ENCODE measurements around the gene EHD4.

The EHD4 gene

DNA sequence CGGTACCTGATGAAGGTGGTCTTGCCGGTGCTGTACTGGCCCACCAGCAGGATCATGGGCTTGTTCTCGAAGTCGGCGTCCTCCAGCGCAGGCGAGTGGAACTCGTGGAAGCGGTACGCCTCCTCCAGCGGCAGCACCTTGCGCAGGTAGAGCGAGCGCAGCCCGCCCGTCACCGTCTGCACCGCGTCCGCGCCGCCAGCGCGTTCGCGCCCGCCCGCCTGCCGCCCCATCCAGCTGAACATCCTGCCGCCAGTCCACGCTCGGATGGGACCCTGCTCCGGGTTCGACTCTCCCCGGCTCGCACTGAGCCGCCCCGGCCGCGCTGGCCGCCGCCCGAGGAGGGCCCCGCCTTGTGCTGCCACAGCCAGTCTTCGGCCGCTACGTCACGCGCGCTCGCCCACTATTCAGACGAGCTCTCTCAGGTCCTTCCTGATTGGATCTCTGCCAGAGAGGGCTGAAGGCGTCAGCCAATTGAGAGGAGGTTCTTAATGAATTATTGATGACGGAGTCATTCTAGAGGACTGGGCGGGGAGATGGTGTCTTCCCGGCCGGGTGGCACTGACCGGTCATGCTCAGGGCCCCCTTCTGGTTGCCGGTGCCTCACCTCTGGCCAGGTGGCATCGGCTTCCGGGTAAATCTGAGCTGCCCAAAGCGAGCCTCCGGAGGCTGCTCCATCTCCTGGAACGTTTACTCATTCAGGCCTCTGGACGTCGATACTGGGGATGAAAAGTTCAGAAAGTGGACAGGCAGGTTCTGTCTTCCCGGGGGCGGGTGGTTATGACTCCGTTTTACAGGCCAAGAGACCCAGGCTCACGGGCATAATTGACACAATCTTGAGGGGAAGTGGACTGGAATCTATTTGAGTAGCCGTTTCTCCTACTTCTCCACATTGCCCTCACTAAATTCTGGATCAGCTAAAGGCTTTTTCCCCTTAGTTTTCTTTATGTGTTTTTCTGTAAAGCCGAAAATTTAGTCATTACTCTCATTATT is at the start of gene EHD4:
Gene EHD4 (minus strand): TSS at position 305 of the 990 bp plus-strand sequence. CDS start 63 bp downstream, at position 242.
- peak within 1 kb of the TSS; percentile 79 for H3K27ac ChIP-seq
- TF ChIP-seq, protein P1, sequence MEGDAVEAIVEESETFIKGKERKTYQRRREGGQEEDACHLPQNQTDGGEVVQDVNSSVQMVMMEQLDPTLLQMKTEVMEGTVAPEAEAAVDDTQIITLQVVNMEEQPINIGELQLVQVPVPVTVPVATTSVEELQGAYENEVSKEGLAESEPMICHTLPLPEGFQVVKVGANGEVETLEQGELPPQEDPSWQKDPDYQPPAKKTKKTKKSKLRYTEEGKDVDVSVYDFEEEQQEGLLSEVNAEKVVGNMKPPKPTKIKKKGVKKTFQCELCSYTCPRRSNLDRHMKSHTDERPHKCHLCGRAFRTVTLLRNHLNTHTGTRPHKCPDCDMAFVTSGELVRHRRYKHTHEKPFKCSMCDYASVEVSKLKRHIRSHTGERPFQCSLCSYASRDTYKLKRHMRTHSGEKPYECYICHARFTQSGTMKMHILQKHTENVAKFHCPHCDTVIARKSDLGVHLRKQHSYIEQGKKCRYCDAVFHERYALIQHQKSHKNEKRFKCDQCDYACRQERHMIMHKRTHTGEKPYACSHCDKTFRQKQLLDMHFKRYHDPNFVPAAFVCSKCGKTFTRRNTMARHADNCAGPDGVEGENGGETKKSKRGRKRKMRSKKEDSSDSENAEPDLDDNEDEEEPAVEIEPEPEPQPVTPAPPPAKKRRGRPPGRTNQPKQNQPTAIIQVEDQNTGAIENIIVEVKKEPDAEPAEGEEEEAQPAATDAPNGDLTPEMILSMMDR (conservative IDR thresholded peaks at IDR 0.05): peak; percentile 47

DNA sequence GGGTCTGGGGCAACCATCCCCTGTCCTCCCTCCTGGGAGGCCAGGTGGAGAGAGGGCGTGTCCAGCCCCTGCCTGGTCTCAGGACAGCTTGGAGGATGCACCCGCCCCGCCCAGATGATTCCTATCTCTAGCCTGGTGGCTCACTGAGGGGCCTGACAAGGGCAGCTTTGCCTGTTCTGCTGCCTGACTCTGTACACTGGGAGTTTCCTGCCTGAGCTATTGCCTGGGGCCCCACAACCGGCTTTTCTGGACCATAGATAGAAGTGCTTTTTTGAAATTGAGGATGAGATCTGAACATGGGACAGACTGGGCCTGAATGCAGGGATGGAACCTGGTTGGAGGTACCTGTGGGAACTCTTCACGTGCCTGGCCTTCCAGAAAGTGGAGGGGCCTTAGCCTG is 49.2 kb upstream of the EHD4 start:
- H3K27ac ChIP-seq: no peak overlapping the region
- TF ChIP-seq, protein P1 (conservative IDR thresholded peaks at IDR 0.05): no peak

DNA sequence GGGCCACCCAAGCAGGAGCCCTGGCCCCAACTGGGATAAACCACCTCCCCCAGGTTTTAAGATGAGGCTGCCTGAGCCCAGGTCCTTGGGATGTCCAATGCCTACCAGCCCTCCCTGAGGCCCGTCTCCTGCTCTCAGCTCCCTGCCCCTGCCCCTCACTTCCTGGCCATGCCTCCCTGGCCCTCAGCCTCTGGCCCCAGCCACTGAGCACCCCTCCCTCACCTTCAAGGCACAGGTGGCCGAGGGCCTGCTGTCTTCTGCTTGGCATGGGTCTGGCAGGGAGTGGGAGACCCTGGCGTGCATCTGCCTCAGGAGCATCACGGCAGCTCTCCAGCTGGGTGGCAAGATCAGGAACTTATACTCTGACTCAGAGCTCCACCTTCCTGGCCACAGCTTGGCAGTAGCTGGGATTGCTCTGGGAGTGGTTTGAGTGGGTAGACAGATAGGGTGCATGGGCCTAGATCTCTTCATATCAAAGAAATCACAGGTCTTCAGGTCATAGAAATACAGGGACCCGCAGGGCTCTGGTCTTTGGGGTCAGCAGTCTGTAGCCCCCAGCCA is 48.4 kb upstream of the EHD4 start, which contains the start of gene PLA2G4E:
Gene PLA2G4E (minus strand): TSS at position 330 of the 561 bp plus-strand sequence. CDS start 12 bp downstream, at position 318.
- H3K27ac ChIP-seq: no peak within 1 kb of the TSS
- TF ChIP-seq, protein P1 (conservative IDR thresholded peaks at IDR 0.05): no peak

DNA sequence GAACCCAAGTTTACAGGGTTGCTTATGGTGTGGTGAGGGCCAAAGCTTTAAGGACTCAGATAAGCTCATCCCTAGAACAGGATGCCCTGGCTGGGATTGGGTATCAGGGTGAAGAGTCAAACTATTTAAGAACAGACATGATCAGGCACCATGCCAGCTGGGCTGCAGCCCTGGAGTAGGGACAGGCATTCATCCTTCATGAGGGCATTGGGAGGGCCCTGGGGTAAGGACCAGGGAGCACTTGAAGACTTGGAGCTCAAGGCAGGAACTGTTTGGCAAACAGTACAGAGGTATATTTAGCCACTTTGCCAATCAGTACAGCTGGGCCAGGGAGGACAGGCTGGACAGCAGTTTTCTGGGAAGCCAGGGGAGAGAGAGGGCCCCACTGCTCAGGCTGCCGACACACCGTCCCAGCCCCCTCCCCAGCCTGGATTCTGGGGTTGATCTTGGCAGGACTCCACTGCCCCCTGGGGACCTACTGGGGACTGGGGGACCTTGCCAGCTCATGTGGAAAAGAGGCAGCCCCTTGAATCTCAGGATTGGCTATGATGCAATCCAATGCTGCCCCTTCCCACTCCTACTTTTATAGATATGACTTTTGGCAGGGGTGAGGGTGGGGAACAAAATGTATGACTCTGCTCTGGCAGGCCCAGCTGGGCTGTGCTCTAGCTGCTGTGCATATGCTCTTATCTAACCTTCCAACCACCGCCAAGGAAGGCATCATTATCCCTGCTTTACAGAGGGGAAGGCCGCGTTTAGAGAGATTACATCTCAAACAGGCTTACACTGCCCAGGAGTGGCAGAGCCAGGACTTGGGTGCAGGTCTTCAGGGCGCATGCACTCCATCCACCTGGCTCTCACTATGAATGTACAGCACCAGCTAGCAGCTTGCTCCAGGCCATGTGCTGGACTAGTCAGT is 46.2 kb upstream of the EHD4 start:
- TF ChIP-seq, protein P1 (conservative IDR thresholded peaks at IDR 0.05): no peak
- H3K27ac ChIP-seq: no peak overlapping the region

DNA sequence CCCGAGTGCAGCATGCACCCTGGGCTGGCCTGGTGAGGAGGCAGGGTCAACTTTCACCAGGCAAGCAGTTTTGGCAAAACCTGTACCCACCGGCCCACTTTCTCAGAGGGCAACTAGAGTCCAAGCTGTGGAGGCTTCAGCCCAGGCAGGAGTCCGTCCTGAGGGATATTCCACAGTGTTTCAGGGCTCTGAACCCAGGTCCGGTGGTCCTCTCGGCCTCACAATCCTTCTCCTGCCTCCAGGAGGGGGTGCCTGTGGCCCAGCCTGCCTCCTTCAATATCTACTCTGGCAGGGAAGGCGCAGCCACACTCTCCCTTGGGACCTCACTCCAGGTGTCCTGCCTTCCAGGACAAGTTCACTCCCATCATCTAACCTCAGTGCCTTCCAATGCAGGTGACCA is 44.6 kb upstream of the EHD4 start:
- no peak overlapping the region for H3K27ac ChIP-seq
- TF ChIP-seq, protein P1 (conservative IDR thresholded peaks at IDR 0.05): no peak

DNA sequence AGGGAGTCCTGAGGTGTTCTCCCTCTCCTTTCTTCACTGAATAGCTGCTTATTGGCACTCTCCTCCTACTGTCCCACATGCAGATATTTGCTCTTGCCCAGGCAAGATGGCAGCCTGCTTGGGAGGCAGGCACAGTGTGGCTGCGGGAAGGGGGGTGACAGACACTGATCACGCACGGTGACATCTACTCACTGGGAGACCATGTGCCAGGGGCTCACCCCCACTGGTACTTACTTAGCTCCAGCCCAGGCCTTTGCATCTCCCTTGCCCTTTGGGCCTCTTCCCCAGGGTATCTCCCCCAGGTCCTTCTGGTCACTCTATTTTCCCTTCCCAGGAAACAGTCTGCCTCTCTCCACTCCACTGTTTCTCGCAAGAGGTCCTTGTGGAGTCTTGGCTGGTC is 42.0 kb upstream of the EHD4 start:
- TF ChIP-seq, protein P1 (conservative IDR thresholded peaks at IDR 0.05): no peak
- no peak overlapping the region for H3K27ac ChIP-seq
